Lower lobe of right lung (tissue), 2 donors: ENCODE measurements around the gene ACCSL. TPM values are rescaled to one million over a fixed set of nuclear protein-coding genes. Genes with fewer than 3 reads are reported as not detected.

Source experiments
- ATAC-seq, 2 donors: fragments of 200-7000 bp; cut with Tn5 transposase; one replicate each; pipeline ENCODE4 v1.9.1; 2020 to 2022; ENCODE audit warnings: mild to moderate bottlenecking in 2 of 2, moderate library complexity in 2 of 2
- DNase-seq: peaks from one replicate; pipeline ENCODE4 v3.0.0-alpha.2; 2020
- H3K27ac ChIP-seq: fragments of 200-600 bp; one replicate; pipeline ENCODE4 v1.8.0; 2022
- H3K27me3 ChIP-seq: fragments of 200-600 bp; one replicate; pipeline ENCODE4 v1.8.0; 2022; ENCODE audit warnings: low read depth
- H3K36me3 ChIP-seq: fragments of 200-600 bp; one replicate; pipeline ENCODE4 v1.8.0; 2022; ENCODE audit warnings: mild to moderate bottlenecking
- H3K4me1 ChIP-seq: fragments of 200-600 bp; one replicate; pipeline ENCODE4 v1.8.0; 2022
- H3K4me3 ChIP-seq: fragments of 200-600 bp; one replicate; pipeline ENCODE4 v1.8.0; 2022; ENCODE audit warnings: mild to moderate bottlenecking
- H3K9me3 ChIP-seq: fragments of 200-600 bp; one replicate; pipeline ENCODE4 v1.8.0; 2022
- intact Hi-C: fragments of 100-400 bp; cut with DNase I; formaldehyde crosslinking; loops from one replicate; pipeline ENCODE4 v1.11.0; 2022
- total RNA-seq: library from RNA; stranded (reverse); fragmentation: NEBNext Ultra II Directional; extraction: Animal tissue kit (Norgen Biotek cat#: 25700); gene quantifications from one replicate; pipeline ENCODE4 v1.2.1, GENCODE V29; 2021
- TF ChIP-seq, protein P1 (sequence below): fragments of 200-600 bp; IDR thresholded peaks from one replicate; pipeline ENCODE4 v1.8.0; 2022; ENCODE audit warnings: antibody characterized with exemption, mild to moderate bottlenecking
- donor health status: DM: no; HTN: yes; CAD: no; lungs with severe emphysema.

Gene ACCSL
- total RNA-seq, 1 donor from 2014 or later = not detected

DNA sequence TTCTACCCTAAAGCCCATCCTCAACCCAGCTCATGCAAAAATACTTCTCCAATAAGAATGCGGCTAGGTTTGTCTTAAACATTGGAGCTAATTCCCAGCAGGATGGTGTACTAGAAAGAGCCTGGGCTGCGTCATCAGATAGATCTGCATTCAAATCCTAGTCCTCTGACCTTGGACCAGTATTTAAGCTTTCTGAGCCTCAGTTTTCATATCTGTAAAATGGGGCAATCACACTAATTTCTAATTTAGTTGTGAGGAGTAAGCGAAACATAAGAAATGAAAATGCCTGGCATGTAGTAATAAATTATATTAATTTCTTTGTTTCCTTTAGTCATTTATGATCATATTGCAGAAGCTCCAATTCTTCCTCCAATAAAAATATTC is 32.2 kb upstream of the ACCSL start:
- ATAC-seq = no peak
- no peaks in the 10 kb centered on the region for H3K9me3 ChIP-seq
- peaks cover 10% of the 10 kb centered on the region for H3K4me1 ChIP-seq
- no peaks in the 10 kb centered on the region for H3K36me3 ChIP-seq
- H3K27ac ChIP-seq = no peak overlapping the region
- no peak for DNase-seq
- intact Hi-C loops = no loop called here
- no peak overlapping the region for H3K4me3 ChIP-seq
- no peaks in the 10 kb centered on the region for H3K27me3 ChIP-seq
- TF ChIP-seq, protein P1, sequence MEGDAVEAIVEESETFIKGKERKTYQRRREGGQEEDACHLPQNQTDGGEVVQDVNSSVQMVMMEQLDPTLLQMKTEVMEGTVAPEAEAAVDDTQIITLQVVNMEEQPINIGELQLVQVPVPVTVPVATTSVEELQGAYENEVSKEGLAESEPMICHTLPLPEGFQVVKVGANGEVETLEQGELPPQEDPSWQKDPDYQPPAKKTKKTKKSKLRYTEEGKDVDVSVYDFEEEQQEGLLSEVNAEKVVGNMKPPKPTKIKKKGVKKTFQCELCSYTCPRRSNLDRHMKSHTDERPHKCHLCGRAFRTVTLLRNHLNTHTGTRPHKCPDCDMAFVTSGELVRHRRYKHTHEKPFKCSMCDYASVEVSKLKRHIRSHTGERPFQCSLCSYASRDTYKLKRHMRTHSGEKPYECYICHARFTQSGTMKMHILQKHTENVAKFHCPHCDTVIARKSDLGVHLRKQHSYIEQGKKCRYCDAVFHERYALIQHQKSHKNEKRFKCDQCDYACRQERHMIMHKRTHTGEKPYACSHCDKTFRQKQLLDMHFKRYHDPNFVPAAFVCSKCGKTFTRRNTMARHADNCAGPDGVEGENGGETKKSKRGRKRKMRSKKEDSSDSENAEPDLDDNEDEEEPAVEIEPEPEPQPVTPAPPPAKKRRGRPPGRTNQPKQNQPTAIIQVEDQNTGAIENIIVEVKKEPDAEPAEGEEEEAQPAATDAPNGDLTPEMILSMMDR = no peak

DNA sequence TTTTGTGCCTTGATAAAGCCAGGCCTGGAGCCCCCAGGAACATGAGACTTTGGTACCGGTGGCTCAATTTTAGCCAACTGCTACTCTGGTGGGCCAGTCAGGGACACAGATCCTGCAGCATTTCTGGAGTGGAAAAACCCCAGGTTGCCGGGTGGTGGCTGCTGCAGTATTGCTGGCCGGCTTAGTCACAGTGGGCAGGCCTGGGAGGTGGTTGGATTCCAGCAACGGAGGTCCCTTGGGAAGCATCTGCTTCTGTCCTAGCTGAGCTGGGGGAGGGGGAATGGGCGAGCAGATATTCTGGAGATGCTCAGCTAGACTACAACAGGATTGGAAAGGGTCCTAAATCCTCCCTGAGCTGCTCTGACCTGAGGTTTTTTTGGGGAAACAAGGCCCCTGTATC is 31.6 kb upstream of the ACCSL start:
- Histone ChIP-seq H3K4me1 (peaks cover 10% of the 10 kb centered on the region), H3K36me3 (no peaks in the 10 kb centered on the region), H3K4me3 (no peak overlapping the region), H3K9me3 (no peaks in the 10 kb centered on the region), H3K27me3 (no peaks in the 10 kb centered on the region), H3K27ac (no peak overlapping the region)
- intact Hi-C loops = no loop called here
- DNase-seq (no peak), ATAC-seq (peak in 1 of 2 donors; percentile 28)
- TF ChIP-seq, protein P1 = no peak

DNA sequence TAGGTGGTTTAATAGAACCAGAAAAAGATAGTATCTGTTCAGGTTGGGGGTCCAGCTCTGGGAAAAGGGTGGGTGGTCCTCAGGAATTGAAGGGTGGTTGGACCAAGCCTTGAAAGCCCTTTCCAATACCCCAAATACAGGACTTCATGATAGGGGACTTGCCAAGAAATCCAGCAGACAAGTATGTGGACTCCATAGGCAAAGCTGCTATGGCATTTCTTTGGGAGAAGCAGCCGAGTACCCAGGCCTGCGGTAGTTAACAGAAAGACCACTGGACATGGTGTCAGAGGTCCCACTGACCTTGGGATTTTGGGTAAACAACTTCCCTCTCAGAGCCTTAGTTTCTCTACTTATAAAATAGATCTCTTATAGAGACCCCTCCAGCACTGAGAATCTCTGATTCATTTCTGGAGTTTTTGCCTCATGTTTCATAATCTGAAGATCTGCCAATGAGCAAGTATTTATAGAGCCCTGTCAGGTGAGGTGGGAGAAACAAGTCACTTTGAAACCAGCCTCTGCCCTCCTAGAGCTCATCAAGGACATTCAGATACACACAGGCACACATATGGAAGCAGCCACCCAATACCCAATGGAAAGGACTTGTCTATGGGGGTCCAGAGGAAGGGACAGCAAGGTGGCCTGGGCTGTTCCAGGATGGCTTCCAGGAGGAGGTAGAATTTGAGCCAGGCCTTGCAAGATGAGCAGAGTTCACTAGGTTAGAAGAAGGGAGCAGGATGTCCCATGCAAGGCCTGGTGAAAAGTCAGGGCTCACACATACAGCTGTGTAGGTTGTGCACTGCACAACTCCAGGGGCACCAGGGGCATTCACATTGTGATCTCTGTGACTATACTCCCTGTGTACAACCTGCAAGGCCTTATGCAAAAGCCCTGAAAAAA is 31.0 kb upstream of the ACCSL start:
- Histone ChIP-seq H3K4me3 (no peak overlapping the region), H3K4me1 (peaks cover 10% of the 10 kb centered on the region), H3K9me3 (peaks cover 2% of the 10 kb centered on the region), H3K27ac (no peak overlapping the region), H3K36me3 (no peaks in the 10 kb centered on the region), H3K27me3 (no peaks in the 10 kb centered on the region)
- TF ChIP-seq, protein P1 = no peak
- ATAC-seq = no peak
- no peak for DNase-seq
- intact Hi-C loops = no loop called here

DNA sequence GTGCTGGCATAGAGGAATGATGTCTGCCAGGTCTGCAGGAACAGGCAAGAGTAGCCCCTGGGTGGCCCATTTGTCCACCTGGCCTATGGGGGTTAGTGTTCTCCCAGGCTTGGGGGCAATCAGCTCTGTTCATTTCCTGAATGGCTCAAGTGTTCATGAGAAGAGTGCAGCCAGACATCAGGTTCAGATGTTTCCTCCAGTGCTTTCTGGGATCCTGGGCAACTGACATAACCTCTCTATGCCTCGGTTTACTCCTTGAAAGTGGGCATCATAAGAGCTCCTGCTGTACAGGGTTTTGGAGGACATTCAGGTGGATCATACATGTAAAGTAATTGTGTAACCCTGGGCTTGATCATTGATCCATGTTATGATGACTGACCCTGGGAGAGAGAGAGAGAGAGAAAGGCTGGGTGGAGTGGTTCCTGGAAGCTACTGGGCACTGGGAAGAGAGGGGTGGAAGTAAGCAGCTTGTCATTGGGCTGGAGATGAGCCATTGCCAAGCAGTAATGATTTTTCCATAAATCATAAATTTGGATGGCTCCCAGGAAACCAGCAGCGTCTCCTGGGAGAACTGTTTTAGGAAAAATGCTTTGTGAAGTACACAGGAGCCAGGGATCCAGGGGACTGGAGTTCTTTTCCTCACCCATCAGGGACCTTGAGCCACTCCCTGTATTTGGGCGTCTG is 30.2 kb upstream of the ACCSL start:
- no peak overlapping the region for H3K27ac ChIP-seq
- intact Hi-C loops = no loop called here
- DNase-seq = no peak

DNA sequence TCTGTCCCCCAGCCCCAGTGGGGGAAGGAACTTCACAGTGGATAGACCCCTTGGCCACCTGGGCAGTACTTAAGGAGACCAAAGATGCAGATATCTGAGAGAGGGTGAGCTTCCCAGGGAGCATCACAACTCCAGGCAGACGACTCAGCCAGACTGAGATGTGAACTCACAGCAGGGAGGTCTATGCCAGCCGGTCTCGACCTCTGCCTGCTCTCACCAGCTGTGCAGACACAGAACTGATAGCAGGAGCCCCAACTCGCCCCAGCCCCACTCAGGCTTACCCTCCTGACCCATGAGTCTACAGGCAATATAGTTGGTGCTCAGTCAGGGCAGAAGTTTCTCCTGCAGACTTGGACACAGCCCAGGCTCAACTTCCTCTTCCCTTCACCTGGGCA is 29.7 kb upstream of the ACCSL start:
- no peak for DNase-seq
- Histone ChIP-seq H3K4me1 (peaks cover 10% of the 10 kb centered on the region), H3K36me3 (no peaks in the 10 kb centered on the region), H3K9me3 (peaks cover 6% of the 10 kb centered on the region), H3K27me3 (no peaks in the 10 kb centered on the region), H3K27ac (no peak overlapping the region), H3K4me3 (no peak overlapping the region)
- TF ChIP-seq, protein P1 = no peak
- intact Hi-C loops = no loop called here
- peak; percentile 31 to 45 for ATAC-seq

More for the DNA sequence above, 30.2 kb upstream of the ACCSL start:
- H3K4me3 ChIP-seq = no peak overlapping the region
- peaks cover 6% of the 10 kb centered on the region for H3K9me3 ChIP-seq
- H3K4me1 ChIP-seq = peaks cover 10% of the 10 kb centered on the region
- H3K27me3 ChIP-seq = no peaks in the 10 kb centered on the region
- ATAC-seq = no peak
- TF ChIP-seq, protein P1 = no peak
- H3K36me3 ChIP-seq = no peaks in the 10 kb centered on the region
